ENCODE measurements around the gene FAIM2.
"Not testable (repeated sequence)": the region's sequence is repeated elsewhere in the genome, so short reads cannot be mapped to it uniquely, and the experiment has no call there.

FAIM2 gene

DNA sequence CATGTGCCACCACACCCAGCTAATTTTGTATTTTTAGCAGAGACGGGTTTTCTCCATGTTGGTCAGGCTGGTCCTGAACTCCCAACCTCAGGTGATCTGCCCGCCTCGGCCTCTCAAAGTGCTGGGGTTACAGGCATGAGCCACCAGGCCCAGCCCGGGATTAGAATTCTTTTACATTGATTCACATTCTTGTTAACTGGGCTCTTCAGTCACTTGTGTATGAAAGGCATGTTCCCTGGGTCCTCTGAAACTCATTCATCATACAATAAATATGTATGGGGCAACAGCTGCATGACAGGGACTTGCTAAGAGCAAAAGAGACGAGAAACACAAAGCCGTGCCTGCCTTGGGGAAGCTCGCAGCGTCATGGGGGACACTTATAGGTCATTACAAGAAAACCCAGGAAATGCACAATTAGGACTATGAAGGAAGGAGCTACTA, 31.9 kb downstream of the FAIM2 start:
- H3K27ac Mint-ChIP-seq, H3K4me1 Mint-ChIP-seq, DNase-seq, H3K4me3 Mint-ChIP-seq, H3K27me3 Mint-ChIP-seq, H3K9me3 Mint-ChIP-seq, ATAC-seq: not testable (repeated sequence)

DNA sequence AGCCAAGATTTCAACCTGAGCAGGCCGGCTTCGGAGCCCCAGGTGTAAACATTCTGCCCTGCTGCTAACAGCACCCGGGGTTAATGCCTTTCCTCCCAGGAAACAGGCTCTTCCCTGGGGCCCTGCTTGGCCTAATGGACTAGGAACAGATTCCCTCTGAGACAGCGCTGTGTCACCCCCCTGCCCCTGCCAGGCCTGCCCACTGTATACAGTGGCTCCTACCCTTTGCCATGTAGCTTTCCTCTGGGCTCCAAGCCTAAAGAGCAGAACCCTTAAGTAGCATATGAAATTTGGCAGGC, 32.5 kb downstream of the FAIM2 start:
- no peak for ATAC-seq
- Mint-ChIP-seq H3K9me3 (no peaks in the 10 kb centered on the region), H3K4me1 (no peaks in the 10 kb centered on the region)

DNA sequence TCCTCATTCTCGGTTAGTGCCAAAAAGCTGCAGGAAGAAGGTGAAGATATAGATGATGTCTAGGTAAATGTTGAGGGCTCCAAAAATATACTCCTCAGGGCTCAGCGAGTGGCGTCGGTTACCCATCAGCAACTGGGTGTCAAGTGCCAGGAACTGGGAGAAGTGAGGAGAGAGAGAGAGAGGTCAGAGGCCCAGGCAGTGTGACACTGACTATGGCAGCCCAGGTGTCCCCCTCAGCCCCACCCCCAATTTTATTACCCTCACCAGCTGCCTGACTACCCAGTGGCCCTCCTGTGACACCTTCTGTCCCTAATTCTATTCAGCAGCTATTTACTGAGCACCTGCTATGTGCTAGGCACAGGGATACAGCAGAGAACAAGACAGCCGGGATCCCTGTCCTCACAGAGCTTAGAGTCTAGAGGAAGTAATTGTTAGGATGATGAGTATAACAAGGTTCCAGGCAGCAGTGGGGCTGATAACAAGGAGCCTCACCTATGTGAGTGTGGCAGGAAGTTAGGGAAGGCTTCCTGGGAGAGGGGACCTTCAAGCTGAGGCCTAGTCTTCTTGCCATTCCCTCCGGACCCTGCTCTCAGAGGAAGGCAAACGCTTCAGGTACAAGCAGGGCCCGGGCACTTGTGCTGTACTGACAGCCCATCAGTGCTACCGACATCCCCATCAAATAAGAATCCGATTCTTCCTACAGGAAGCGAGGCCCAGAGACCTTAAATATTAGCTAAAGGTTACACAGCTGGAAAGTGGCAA, 33.0 kb downstream of the FAIM2 start:
- H3K4me3 Mint-ChIP-seq = no peak overlapping the region
- DNase-seq (no peak), ATAC-seq (no peak)
- H3K27me3 Mint-ChIP-seq = no peaks in the 10 kb centered on the region
- H3K4me1 Mint-ChIP-seq = no peaks in the 10 kb centered on the region
- H3K27ac Mint-ChIP-seq = no peak overlapping the region
- H3K9me3 Mint-ChIP-seq = no peaks in the 10 kb centered on the region

More for the DNA sequence above, 32.5 kb downstream of the FAIM2 start:
- H3K27me3 Mint-ChIP-seq = no peaks in the 10 kb centered on the region
- H3K4me3 Mint-ChIP-seq = no peak overlapping the region
- no peak overlapping the region for H3K27ac Mint-ChIP-seq
- no peak for DNase-seq

DNA sequence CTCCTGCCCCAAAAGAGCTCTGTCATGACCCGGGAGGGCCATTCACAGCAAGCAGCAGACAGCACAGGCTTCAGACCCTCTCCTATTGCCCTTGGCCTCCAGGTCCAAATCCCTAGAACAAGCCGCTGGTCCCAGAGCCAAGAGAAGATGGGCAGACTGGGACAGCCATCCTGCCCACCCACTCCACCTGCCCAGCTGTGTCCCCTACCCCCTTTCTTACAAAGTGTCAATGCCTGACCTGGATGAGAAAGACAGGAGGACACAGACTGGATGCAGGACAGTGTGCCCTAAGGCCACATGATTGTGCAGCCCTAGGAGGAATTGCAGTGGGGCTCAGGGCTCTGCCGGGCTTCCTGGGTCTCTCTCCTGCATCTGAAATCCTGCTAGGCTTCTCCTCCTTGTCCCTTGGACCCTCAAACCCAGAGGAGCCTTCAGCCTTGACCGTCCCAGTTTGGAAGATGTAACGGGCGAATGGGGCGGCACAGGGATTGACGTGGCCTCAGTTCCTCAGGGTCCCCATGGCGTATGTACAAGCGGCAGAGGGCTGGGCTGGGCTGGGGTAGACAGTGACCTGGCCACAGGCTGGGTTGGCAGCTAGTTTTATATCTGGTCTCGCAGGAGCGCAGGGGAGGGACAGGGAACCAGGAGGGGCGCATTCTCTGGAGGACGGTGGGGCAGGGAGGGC, 33.7 kb downstream of the FAIM2 start:
- DNase-seq = no peak
- no peak overlapping the region for H3K4me3 Mint-ChIP-seq
- no peaks in the 10 kb centered on the region for H3K4me1 Mint-ChIP-seq
- no peak overlapping the region for H3K27ac Mint-ChIP-seq
- H3K27me3 Mint-ChIP-seq = peaks cover under 1% of the 10 kb centered on the region
- ATAC-seq = no peak
- H3K9me3 Mint-ChIP-seq = no peaks in the 10 kb centered on the region

DNA sequence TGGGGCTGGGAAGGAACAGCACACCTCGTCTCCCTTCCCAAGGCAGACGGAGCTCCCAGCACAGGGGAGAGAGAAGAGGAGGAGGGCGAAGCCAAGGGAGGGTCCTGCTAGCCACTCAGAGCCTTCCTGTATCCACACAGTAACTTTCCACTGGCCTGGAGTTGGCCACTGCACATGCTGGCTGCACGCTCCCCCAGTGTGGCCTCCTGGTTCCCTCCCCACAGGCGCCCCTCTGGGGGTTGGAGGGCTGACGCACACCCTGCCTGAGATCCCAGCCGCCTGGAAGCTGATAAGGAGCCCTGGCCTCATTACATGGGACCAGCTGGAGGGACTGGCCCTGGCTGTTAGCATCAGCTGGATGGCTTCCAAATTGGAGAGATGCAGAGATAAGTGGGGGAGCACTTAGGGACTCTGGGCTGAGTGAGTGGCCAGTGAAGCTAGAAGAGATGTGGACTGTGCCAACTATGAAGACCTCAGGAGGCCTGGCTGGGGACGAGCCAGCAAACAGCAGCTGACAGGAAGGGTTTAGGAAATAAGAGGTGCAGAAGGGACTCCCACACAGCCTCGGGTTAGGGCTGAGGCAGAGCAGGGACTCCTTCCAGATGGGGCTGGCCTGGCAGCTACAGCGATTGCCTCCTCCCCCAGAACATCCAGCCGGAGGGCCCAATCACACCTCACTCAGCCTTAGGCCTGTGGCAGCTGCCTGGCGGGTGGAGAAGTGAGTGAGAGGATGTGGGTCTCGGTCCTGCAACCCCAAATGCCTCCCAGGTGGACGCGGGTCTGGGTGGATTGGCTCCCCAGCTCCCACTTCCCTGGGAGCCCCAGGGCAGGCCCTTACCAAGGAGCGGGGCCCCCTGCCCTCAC, 34.5 kb downstream of the FAIM2 start:
- no peaks in the 10 kb centered on the region for H3K4me1 Mint-ChIP-seq
- H3K4me3 Mint-ChIP-seq = no peak overlapping the region
- peaks cover 9% of the 10 kb centered on the region for H3K27me3 Mint-ChIP-seq
- no peak overlapping the region for H3K27ac Mint-ChIP-seq
- no peaks in the 10 kb centered on the region for H3K9me3 Mint-ChIP-seq
- no peak for ATAC-seq
- no peak for DNase-seq

DNA sequence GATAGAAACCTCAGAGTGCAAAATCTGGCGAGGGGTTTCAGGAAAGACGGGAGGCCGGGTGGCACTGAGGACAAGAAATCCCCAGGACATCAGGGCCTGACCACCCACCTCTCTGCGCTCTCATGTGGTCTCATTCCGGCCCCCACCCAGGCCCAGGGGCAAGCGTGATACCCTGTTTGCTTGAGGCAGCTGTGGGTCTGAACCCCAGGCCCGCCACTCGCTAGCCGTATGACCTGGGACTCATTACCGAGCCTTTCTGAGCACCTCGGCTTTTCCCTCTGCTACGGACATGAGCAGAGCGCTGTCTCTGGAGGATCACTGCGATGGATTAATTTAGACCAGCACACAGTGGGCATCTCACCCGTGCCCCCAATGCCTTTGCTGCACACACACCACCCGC, 35.3 kb downstream of the FAIM2 start:
- Mint-ChIP-seq H3K4me3 (no peak overlapping the region), H3K27me3 (peaks cover 9% of the 10 kb centered on the region), H3K9me3 (no peaks in the 10 kb centered on the region), H3K4me1 (no peaks in the 10 kb centered on the region), H3K27ac (no peak overlapping the region)
- ATAC-seq = no peak
- DNase-seq = no peak

DNA sequence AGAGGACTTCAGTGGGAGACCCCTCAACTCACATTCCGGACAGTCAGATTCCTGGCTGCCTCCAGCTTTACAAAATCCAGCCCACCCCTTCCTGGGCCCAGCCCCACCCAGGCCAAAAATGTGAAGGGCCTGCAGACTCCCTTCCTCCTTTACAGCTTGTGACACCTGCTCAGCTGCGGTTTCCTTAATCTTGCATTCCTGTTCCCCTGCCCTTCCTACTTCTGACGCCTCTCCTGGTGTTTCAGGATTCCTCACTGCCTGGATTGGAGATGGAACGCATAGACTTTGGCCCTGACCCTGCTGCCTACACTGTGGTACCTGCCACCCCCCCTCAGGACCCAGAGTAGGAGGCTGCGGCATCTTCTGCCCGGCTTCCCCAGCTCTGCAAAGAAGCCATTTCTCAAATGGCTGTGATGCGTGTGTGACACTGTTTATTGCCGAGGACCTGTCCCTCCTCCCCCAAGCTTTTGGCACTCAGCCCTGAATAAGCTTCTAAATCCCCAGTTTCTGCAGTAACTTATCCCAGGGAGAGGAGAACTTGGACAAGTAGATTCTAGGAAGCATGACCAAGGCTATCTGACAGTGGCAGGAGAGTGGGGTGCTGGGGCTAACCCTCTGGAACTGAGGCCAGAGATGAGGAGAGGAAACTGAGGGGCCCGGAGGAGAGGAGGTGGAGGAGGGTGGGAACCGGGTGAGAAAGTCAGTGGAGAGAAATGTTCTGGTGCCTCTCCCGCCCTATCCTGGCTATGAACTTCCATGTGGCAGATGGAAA, 35.9 kb downstream of the FAIM2 start:
- no peak overlapping the region for H3K27ac Mint-ChIP-seq
- DNase-seq = no peak

DNA sequence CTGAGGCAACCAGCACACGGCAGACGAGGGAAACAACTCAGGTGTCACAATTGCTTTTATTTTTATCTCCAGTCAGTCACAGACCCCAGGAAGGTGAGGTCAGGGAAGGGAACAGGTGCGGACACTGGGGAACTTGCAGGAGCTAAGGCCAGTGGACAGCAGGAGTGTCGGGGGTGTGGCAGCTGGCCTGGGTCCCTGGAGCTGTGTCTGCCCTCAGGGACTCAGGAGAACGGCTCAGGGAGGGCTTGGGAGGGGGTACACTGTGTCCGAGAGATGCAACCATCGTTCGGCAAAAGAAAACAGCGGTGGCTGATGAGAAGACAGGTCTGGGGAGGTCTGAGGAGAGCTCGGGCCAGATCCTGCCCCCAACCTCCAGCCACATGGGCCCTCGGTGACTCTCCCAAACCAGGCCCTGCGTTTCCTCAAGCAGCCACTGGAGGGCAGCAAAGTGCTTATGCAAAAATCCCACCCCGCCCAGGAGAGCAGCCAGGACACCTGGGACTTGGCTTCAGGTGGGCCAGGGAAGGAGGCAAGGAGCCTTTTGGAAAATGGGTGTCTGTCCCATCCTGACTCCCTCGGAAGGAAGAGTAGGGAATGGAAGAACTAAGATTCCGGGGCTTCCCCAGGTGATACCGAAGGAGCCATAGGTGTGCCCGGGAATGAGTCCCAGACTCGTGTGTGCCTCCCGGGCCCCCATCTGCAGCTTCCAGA, 36.7 kb downstream of the FAIM2 start:
- Mint-ChIP-seq H3K4me1 (no peaks in the 10 kb centered on the region), H3K4me3 (no peak overlapping the region), H3K9me3 (no peaks in the 10 kb centered on the region), H3K27me3 (peaks cover 9% of the 10 kb centered on the region), H3K27ac (peak overlapping the region in 1 of 2 donors; percentile 91)
- DNase-seq (peak; percentile 79 to 80), ATAC-seq (peak; percentile 85)

More for the DNA sequence above, 35.9 kb downstream of the FAIM2 start:
- Mint-ChIP-seq H3K4me1 (no peaks in the 10 kb centered on the region), H3K27me3 (peaks cover 9% of the 10 kb centered on the region), H3K4me3 (no peak overlapping the region), H3K9me3 (no peaks in the 10 kb centered on the region)
- ATAC-seq = no peak

DNA sequence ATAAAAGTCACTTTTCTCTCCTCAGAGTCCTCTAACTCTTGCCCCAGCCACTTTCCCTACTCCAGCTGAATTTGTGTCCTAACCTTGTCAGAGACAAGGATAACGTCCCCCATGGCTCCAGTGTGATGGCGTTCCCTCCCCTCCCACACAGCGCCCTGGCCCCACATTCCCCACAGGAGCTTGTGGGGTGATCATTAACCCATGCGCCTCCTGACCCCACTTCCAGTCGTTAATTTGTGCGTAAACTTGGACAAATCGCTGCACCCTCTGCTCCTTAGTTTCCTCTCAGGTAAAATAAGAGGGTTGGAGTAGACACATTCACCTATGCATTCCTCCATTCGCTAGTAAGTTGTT, 37.9 kb downstream of the FAIM2 start:
- Mint-ChIP-seq H3K4me3 (no peak overlapping the region), H3K9me3 (no peaks in the 10 kb centered on the region), H3K27ac (no peak overlapping the region), H3K27me3 (peaks cover 9% of the 10 kb centered on the region), H3K4me1 (no peaks in the 10 kb centered on the region)
- DNase-seq = no peak
- no peak for ATAC-seq

DNA sequence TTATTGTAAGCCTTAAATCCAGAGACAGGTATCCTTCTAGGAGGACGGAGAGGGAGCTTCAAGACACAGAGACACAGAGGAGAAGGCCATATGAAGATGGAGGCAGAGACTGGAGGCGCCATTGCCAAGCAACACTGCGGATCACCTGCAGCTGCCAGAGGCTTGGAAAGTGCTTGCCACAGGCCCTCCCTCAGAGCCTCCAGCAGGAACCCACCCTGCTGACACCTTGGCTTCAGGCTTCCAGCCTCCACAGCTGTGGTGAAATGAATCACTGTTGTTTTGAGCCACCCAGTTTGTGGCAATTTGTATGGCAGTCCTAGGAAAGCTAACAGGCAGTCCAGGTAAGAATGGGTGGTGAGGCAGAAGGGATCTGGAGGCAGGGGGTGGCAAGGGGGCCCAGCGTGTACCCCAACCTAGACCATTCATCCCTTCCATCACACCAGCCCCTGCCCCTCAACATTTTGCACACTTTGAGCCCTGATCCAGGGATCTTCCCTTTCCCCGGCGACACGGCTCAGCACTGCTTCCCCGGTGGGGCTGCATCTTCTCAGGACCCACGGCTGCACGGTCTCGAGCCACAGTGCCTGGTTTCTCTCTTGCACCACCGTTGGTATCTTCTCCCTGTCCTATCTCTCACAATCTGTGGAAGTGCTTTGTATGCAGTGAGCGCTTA, 38.5 kb downstream of the FAIM2 start:
- Mint-ChIP-seq H3K9me3 (no peaks in the 10 kb centered on the region), H3K4me3 (no peak overlapping the region), H3K4me1 (no peaks in the 10 kb centered on the region), H3K27ac (no peak overlapping the region), H3K27me3 (peaks cover 9% of the 10 kb centered on the region)
- ATAC-seq (no peak), DNase-seq (no peak)

DNA sequence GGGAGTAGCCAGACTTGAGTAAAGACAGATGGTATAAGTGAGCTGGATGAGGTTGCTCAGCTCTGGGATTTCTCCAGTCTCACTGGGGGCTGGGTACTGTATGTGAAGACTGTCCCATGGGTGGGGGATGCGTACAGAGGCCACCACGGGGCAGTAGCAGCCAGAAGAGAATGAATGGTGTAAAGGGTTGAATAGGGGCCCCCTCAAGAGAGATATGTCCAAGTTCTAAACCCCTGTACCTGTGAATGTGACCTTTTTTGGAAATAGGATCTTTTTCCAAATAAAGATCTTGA, 39.0 kb downstream of the FAIM2 start:
- H3K27ac Mint-ChIP-seq = no peak overlapping the region

DNA sequence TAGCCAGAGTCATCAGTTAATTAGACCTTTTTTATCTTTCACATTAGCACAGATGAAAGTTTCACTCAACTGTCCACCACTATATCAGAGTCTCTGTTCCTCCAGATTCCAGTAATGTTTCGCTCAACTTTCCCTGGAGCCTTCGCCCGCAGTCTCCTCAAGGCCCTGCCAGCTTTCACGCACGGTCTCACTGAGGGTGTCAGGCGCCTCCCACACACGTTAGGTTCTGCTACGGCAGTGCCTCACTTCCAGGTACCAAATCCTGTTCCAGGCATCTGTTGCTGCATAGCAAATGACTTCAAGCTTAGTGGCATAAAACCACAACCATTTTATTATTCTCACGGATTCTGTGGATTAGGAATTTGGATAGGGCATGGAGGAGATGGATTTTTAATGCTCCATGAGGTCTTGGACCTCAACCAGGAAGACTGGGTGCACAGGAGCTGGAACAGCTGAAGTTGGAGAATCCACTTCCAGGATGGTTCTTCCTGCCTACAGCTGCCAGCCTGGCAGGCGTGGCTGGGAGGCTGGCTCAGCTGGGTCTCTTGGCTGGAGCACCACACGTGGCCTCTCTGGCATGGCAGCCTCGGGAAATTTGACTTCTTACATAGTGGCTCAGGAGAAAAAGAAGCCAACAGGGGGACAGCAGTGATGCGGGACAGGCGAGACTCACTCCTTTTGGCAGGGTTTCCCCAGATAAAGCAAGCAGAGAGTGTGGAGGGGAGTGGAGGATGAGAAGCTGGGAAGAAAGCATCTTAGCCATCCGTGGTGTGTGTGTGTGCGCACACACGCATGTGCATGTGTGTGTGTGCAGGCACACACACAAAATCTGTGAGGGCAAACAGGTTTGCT, 39.5 kb downstream of the FAIM2 start:
- no peak overlapping the region for H3K27ac Mint-ChIP-seq
- H3K9me3 Mint-ChIP-seq = no peaks in the 10 kb centered on the region
- no peak for ATAC-seq
- H3K27me3 Mint-ChIP-seq = peaks cover 9% of the 10 kb centered on the region
- H3K4me1 Mint-ChIP-seq = no peaks in the 10 kb centered on the region
- no peak for DNase-seq
- H3K4me3 Mint-ChIP-seq = no peak overlapping the region

More for the DNA sequence above, 39.0 kb downstream of the FAIM2 start:
- Mint-ChIP-seq H3K4me1 (no peaks in the 10 kb centered on the region), H3K27me3 (peaks cover 9% of the 10 kb centered on the region), H3K9me3 (no peaks in the 10 kb centered on the region), H3K4me3 (no peak overlapping the region)
- ATAC-seq (no peak), DNase-seq (no peak)

DNA sequence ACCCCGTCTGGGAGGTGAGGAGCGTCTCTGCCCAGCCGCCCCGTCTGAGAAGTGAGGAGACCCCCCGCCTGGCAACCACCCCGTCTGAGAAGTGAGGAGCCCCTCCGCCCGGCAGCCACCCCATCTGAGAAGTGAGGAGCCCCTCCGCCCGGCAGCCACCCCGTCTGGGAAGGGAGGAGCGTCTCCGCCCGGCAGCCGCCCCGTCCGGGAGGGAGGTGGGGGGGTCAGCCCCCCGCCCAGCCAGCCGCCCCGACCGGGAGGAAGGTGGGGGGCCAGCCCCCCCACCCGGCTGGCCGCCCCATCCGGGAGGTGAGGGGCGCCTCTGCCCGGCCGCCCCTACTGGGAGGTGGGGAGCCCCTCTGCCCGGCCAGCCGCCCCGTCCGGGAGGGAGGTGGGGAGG, 42.8 kb downstream of the FAIM2 start:
- DNase-seq, H3K4me1 Mint-ChIP-seq, H3K9me3 Mint-ChIP-seq, H3K27me3 Mint-ChIP-seq, H3K4me3 Mint-ChIP-seq, H3K27ac Mint-ChIP-seq, ATAC-seq: not testable (repeated sequence)

DNA sequence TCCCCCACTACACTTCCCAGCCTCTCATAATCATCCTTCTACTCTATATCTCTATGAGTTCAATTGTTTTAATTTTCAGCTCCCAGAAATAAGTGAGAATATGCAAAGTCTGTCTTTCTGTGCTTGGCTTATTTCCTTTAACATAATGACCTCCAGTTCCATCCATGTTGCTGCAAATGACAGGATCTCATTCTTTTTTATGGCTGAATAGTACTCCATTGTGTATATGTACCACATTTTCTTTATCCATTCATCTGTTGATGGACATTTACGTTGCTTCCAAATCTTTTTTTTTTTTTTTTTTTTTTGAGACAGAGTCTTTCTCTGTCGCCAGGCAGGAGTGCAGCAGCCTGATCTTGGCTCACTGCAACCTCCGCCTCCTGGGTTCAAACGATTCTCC, 47.8 kb downstream of the FAIM2 start:
- not testable (repeated sequence) for H3K4me1 Mint-ChIP-seq, DNase-seq, H3K4me3 Mint-ChIP-seq, ATAC-seq, H3K9me3 Mint-ChIP-seq, H3K27ac Mint-ChIP-seq
- peaks cover 16% of the 10 kb centered on the region for H3K27me3 Mint-ChIP-seq
